AG04449 (cell line): ENCODE data around the gene MSMB.
A peak's percentile ranks its signal among the peaks of the same experiment; 100 is the strongest.

Experiments
- CTCF ChIA-PET: fragments of 350-600 bp; formaldehyde crosslinking; extraction: SDS; loops from one replicate; lab custom pipeline; 2021; ENCODE audit warnings: antibody characterized with exemption; lab: Yijun Ruan, JAX
- POLR2A ChIA-PET: fragments of 400-600, 350-600 bp; formaldehyde crosslinking; extraction: SDS; loops from one replicate; lab custom pipeline; 2020; ENCODE audit warnings: antibody characterized with exemption, inconsistent platforms; lab: Yijun Ruan, JAX
- DNase-seq: peaks from one replicate; pipeline ENCODE4 v3.0.0-alpha.2; 2010; ENCODE audit warnings: low read depth, low spot score
- H3K4me3 ChIP-seq: 2 replicates; pipeline ENCODE4 v1.5.1; 2011; ENCODE audit warnings: low read depth, mild to moderate bottlenecking, control low read depth, low read length
- CTCF ChIP-seq: IDR thresholded peaks from one replicate; pipeline ENCODE4 v1.5.1; 2011; ENCODE audit warnings: mild to moderate bottlenecking, moderate library complexity, low read length, control low read depth, inconsistent platforms; ENCODE audit not compliant: insufficient read depth; ENCODE audit errors: missing control alignments

Gene MSMB

GRCh38 chr10:46048152-46048551 is 2.1 kb upstream of the MSMB start:
- no peak for DNase-seq
- no peak for TF ChIP-seq CTCF
- ChIA-PET POLR2A (no interaction called here), CTCF (no interaction called here)
- H3K4me3 ChIP-seq = no peak overlapping the region

DNA sequence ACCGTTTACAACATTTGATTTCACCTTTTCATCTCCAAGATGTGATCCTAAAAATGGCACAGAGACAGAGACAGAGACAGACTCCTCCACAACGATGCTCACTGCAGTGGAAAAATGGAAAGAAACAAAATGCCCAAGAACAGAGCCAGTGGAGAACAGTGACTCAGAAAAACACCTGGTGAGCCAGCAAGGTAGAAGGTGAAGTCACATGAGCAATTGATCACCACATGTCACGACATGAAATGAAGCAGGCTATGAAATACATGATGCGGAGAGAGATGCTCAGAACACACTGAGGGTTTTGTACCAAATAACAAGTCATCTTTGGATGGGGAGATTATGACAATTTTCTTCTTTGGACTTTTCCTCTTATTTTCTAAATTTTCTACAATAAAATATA is 3.5 kb downstream of the MSMB start:
- DNase-seq = no peak

DNA sequence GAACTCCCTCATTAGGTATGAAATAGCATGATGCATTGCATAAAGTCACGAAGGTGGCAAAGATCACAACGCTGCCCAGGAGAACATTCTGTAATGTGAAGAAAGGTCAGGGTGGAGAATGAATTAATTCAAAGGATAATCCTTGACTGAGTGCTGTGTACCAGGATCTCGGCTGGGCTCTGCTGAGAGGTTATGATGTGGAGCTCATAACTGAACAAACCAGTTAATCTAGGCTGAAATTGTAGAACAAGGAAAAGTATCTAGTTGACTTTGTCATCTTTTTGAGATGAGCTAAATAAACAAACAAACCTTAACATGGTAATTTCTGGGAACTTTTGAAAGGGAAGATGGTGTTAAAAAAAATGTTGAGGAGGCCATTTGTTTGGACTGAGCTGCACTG is 6.1 kb downstream of the MSMB start:
- ChIA-PET POLR2A (no interaction called here), CTCF (no interaction called here)
- no peak for DNase-seq
- H3K4me3 ChIP-seq = no peak overlapping the region
- no peak for TF ChIP-seq CTCF

More for the DNA sequence above, 3.5 kb downstream of the MSMB start:
- H3K4me3 ChIP-seq = no peak overlapping the region
- ChIA-PET POLR2A (no interaction called here), CTCF (no interaction called here)
- TF ChIP-seq CTCF = no peak

DNA sequence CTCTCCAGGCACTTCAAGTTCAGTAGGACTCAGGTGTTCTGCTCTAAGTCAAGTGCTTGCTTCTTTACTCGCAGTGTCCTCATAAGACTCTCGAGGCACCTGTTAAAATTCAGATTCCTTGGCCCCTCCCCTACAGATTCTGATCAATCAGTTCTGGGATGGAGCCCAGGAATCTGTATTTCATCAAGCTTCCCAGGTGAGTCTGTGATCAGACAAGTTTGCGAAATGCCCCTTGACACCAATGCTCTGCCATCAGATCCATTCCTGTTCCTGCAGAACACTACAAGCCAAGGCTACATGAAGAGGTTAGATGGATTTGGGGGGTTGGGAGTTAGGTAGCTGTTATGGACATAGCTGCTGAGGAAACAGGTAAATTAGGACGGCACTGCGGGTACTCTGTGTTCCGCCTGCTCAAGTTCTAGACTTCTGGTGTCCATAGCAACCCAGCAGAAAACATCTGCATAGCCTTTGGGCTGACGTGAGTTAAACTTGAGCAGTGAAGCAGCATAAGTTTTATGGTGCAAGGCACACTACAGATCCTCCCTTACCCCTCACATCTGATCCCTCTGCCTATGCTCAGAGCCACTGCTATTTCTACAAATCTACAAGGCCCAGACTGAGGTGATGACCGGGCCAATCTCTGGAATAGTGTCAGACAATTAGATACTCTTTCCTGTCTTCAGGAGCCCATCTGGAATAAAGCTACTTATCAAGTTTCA is 8.8 kb downstream of the MSMB start:
- TF ChIP-seq CTCF = no peak
- POLR2A ChIA-PET = no interaction called here
- no peak for DNase-seq
- CTCF ChIA-PET = no interaction called here
- H3K4me3 ChIP-seq = no peak overlapping the region

DNA sequence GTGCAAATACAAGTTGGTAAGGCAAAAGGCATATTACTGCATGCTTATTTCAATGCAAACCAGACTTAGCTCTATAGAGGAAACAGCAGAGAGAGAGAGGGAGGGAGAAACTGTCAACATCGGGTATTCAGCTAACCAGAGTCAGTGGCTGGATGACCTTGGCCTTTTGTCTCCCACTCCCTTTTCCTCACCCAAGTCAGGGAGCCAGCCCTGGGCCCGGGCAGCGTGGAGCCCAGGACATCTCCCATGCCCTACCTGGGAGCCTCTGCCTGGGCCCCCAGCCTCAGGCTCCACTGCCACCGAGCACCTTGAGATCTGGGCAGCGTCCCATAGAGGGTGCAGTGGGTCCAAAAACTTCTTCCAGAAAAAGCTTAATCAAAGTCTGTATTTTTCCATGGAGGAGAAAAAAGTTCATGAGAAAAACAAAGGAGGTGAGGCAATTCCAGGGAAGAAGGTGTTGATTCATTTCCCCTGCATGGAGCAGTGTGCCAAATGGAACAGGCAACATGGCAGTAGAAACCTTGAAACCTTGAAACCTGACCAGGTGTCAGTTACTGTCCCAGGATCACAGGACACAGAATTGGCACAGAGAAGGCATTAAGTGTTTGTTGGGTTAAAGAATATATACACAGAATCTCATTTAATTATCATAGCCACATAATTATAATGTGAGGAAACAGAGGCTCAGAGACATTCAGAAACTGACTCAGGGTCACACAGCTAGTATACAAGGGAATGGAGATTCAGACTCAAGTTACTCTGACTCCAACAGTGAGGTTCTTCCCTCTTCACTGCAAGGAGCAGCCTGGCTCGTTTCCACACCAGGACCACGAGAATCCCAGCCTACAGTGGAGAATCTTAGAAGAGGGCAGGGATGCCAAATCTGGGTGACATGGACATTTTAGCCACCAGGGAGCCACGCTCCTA is 9.9 kb downstream of the MSMB start:
- DNase-seq = no peak
- no peak for TF ChIP-seq CTCF
- ChIA-PET CTCF (no interaction called here), POLR2A (no interaction called here)
- H3K4me3 ChIP-seq = no peak overlapping the region

GRCh38 chr10:46033602-46034011 is 12.5 kb downstream of the MSMB start:
- peak; percentile 62 for DNase-seq
- POLR2A ChIA-PET = no interaction called here
- CTCF ChIA-PET = interaction anchor here (1.0 to 1.2 kb wide), 2 partner anchors 10 to 794 kb away, joined by 3 to 4 read pairs; no protein-coding TSS in a partner anchor
- no peak overlapping the region for H3K4me3 ChIP-seq
- no peak for TF ChIP-seq CTCF
